ENCODE measurements around the gene RBBP6.
A peak's percentile ranks its signal among the peaks of the same experiment; 100 is the strongest.
"Not testable (repeated sequence)": the region's sequence is repeated elsewhere in the genome, so short reads cannot be mapped to it uniquely, and the experiment has no call there.

Gene RBBP6

GRCh38 chr16:24539295-24539849, at the start of gene RBBP6:
RBBP6 (plus strand) TSS chr16:24539566; CDS start chr16:24540627, 1,061 bp downstream.
- Histone ChIP-seq H3K9me3 (ENCODE audit: low read depth, low read length) (no peaks in the 10 kb centered on the region), H3K27ac (peak within 1 kb of the TSS; percentile 93), H3K9ac (ENCODE audit: insufficient read length) (peak within 1 kb of the TSS; percentile 100), H3K36me3 (ENCODE audit: insufficient read depth, low read length) (peaks cover 32% of the 10 kb centered on the region), H3K4me3 (peak within 1 kb of the TSS; percentile 85)
- TF ChIP-seq FOXP2 (optimal IDR thresholded peaks at IDR 0.05; ENCODE audit: control extremely low read depth, extremely low read length, insufficient read depth) (peak; percentile 80), EZH2 (IDR thresholded peaks at IDR 0.05) (no peak), POLR2AphosphoS5 (IDR thresholded peaks at IDR 0.05; ENCODE audit: borderline replicate concordance, low read depth, low read length) (peak; percentile 97)
- DNase-seq (ENCODE audit: low read depth, low spot score), result peak; percentile 82

- Histone ChIP-seq H3K9ac (ENCODE audit: insufficient read length) (no peak overlapping the region), H3K36me3 (ENCODE audit: insufficient read depth, low read length) (no peaks in the 10 kb centered on the region), H3K4me3 (no peak overlapping the region), H3K9me3 (ENCODE audit: low read depth, low read length) (peaks cover 3% of the 10 kb centered on the region; the same call in 1 of the 2 replicates), H3K27ac (0 out of 2 replicates have a peak overlapping the region, but pooled peaks have one; percentile 1)
- TF ChIP-seq POLR2AphosphoS5 (IDR thresholded peaks at IDR 0.05; ENCODE audit: borderline replicate concordance, low read depth, low read length) (no peak), EZH2 (IDR thresholded peaks at IDR 0.05) (no peak), FOXP2 (optimal IDR thresholded peaks at IDR 0.05; ENCODE audit: control extremely low read depth, extremely low read length, insufficient read depth) (no peak)
- DNase-seq (ENCODE audit: low read depth, low spot score), result no peak
Observed at GRCh38 chr16:24490866-24491265, 48.5 kb upstream of the RBBP6 start.

GRCh38 chr16:24491731-24492130, 47.6 kb upstream of the RBBP6 start:
- no peak overlapping the region for H3K27ac ChIP-seq
- no peaks in the 10 kb centered on the region for H3K36me3 ChIP-seq (ENCODE audit: insufficient read depth, low read length)
- H3K9me3 ChIP-seq (ENCODE audit: low read depth, low read length), result peaks cover 3% of the 10 kb centered on the region; the same call in 1 of the 2 replicates
- no peak for TF ChIP-seq FOXP2 (optimal IDR thresholded peaks at IDR 0.05; ENCODE audit: control extremely low read depth, extremely low read length, insufficient read depth)
- no peak for TF ChIP-seq POLR2AphosphoS5 (IDR thresholded peaks at IDR 0.05; ENCODE audit: borderline replicate concordance, low read depth, low read length)
- TF ChIP-seq EZH2 (IDR thresholded peaks at IDR 0.05), result no peak
- H3K9ac ChIP-seq (ENCODE audit: insufficient read length), result no peak overlapping the region
- DNase-seq (ENCODE audit: low read depth, low spot score), result no peak
- no peak overlapping the region for H3K4me3 ChIP-seq

DNA sequence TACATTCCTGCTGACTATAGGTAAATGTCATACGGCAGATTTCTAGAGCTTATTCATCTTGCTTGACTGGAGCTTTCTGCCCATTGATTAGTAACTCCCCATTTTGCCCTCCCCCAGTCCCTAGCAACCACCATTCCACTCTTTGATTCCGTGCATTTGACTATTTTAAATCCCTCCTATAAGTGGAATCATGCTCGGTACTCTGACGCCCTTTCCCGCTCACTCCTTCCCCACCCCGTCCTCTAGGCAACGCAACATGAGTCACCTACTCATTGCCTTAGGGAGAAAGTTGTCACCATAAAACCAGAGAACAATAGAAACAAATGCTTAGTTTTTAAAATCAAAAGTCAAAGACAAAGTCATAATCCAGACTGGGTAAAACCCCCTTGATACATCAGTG, 45.5 kb upstream of the RBBP6 start:
- no peaks in the 10 kb centered on the region for H3K36me3 ChIP-seq (ENCODE audit: insufficient read depth, low read length)
- no peak overlapping the region for H3K9ac ChIP-seq (ENCODE audit: insufficient read length)
- TF ChIP-seq EZH2 (IDR thresholded peaks at IDR 0.05) (no peak), FOXP2 (optimal IDR thresholded peaks at IDR 0.05; ENCODE audit: control extremely low read depth, extremely low read length, insufficient read depth) (no peak), POLR2AphosphoS5 (IDR thresholded peaks at IDR 0.05; ENCODE audit: borderline replicate concordance, low read depth, low read length) (no peak)
- H3K4me3 ChIP-seq, result no peak overlapping the region
- H3K9me3 ChIP-seq (ENCODE audit: low read depth, low read length), result no peaks in the 10 kb centered on the region
- no peak for DNase-seq (ENCODE audit: low read depth, low spot score)
- peak overlapping the region; percentile 60; the same call in 1 of the 2 replicates for H3K27ac ChIP-seq

GRCh38 chr16:24495207-24495606, 44.2 kb upstream of the RBBP6 start:
- H3K4me3 ChIP-seq; H3K9me3 ChIP-seq (ENCODE audit: low read depth, low read length); H3K36me3 ChIP-seq (ENCODE audit: insufficient read depth, low read length); DNase-seq (ENCODE audit: low read depth, low spot score); H3K9ac ChIP-seq (ENCODE audit: insufficient read length): not testable (repeated sequence)
- H3K27ac ChIP-seq, result peak overlapping the region; percentile 92

GRCh38 chr16:24497440-24497839, 41.9 kb upstream of the RBBP6 start:
- Histone ChIP-seq H3K36me3 (ENCODE audit: insufficient read depth, low read length) (no peaks in the 10 kb centered on the region), H3K9me3 (ENCODE audit: low read depth, low read length) (no peaks in the 10 kb centered on the region), H3K27ac (peak overlapping the region; percentile 92), H3K4me3 (peak overlapping the region; percentile 31; the same call in 1 of the 2 replicates), H3K9ac (ENCODE audit: insufficient read length) (no peak overlapping the region)
- TF ChIP-seq FOXP2 (optimal IDR thresholded peaks at IDR 0.05; ENCODE audit: control extremely low read depth, extremely low read length, insufficient read depth), result no peak
- peak; percentile 91 for DNase-seq (ENCODE audit: low read depth, low spot score)

DNA sequence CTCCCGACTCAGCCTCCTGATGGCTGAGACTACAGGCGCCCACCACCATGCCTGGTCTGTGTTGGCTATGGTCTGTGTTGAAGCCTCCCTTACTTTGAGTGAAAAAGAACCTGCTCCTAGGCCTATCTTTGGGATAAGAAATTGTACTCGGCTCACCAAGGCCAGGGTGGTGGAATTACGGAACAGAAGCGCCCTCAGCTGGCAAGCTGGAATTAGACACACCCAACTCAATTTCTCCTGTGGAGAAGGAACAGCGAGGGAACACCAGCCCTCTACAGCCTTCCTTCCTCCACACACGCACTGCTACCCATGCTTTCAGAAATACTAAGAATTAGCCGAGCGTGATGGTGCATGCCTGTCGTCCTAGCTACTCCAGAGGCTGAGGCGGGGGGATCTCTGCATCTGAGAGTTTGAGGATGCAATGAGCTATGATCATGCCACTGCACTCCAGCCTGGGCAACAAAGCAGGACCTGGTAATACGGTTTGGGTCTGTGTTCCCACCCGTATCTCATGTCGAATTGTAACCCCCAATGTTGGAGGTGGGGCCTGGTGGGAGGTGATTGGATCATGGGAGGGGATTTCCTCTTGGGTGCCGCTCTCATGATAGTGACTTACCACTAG, 40.1 kb upstream of the RBBP6 start:
- TF ChIP-seq POLR2AphosphoS5 (IDR thresholded peaks at IDR 0.05; ENCODE audit: borderline replicate concordance, low read depth, low read length), result no peak
- peak overlapping the region; percentile 53 for H3K4me3 ChIP-seq
- no peaks in the 10 kb centered on the region for H3K36me3 ChIP-seq (ENCODE audit: insufficient read depth, low read length)
- H3K9me3 ChIP-seq (ENCODE audit: low read depth, low read length), result no peaks in the 10 kb centered on the region
- peak; percentile 91 for DNase-seq (ENCODE audit: low read depth, low spot score)
- H3K27ac ChIP-seq, result peak overlapping the region; percentile 92
- H3K9ac ChIP-seq (ENCODE audit: insufficient read length), result peak overlapping the region; percentile 6

DNA sequence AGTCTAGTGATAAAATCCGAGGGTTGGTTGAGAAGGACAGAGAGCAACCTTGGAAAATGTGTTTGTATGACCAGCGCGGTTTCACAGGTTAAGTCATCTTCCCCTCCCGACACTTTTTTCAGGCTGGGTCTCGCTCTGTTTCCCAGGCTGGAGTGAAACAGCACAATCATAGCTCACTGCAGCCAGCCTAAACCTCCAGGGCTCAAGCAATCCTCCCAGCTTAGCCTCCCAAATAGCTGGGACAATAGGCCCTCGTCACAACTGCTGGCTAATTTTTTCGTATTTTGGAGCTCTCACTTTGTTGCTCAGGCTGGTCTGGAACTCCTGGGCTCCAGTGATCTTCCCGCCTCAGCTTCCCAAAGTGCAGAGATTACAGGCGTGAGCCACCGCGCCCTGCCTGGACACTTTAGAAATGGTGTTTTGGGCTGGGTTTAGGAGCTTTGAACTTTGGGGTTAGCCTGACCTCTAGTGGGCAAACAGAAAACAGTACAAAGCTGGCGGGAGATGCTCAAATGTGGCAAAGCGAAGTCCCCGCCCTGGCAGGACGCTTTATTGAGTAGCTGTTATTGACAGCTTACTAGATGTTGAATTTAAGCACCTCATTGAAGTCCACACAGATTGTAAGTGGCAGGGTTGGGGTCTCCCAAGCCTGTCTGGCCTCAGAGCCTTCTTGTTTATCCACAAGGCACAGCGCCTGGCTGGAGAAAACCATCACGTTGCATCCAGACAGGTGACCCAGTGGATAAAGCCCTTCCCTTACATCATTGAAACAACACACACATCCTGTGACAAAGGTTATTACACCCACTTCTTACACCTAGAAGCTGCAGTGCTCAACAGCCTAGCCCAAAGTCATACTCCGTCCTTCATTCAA, 34.7 kb upstream of the RBBP6 start:
- no peak for DNase-seq (ENCODE audit: low read depth, low spot score)
- no peaks in the 10 kb centered on the region for H3K36me3 ChIP-seq (ENCODE audit: insufficient read depth, low read length)
- TF ChIP-seq POLR2AphosphoS5 (IDR thresholded peaks at IDR 0.05; ENCODE audit: borderline replicate concordance, low read depth, low read length) (no peak), EZH2 (IDR thresholded peaks at IDR 0.05) (no peak), FOXP2 (optimal IDR thresholded peaks at IDR 0.05; ENCODE audit: control extremely low read depth, extremely low read length, insufficient read depth) (no peak)
- H3K9ac ChIP-seq (ENCODE audit: insufficient read length), result peak overlapping the region; percentile 25
- H3K4me3 ChIP-seq, result peak overlapping the region; percentile 16; the same call in 1 of the 2 replicates
- H3K27ac ChIP-seq, result peak overlapping the region; percentile 29; the same call in 1 of the 2 replicates
- no peaks in the 10 kb centered on the region for H3K9me3 ChIP-seq (ENCODE audit: low read depth, low read length)
